MV-4-11 (cell line): Measurements from ENCODE around the gene CFAP61.
A peak's percentile ranks its signal among the peaks of the same experiment; 100 is the strongest.
"Not testable (repeated sequence)": the region's sequence is repeated elsewhere in the genome, so short reads cannot be mapped to it uniquely, and the experiment has no call there.

Source experiments
- DNase-seq: peaks from one replicate; lab custom pipeline; 2025; lab: John Stamatoyannopoulos, UW

Gene CFAP61

DNA sequence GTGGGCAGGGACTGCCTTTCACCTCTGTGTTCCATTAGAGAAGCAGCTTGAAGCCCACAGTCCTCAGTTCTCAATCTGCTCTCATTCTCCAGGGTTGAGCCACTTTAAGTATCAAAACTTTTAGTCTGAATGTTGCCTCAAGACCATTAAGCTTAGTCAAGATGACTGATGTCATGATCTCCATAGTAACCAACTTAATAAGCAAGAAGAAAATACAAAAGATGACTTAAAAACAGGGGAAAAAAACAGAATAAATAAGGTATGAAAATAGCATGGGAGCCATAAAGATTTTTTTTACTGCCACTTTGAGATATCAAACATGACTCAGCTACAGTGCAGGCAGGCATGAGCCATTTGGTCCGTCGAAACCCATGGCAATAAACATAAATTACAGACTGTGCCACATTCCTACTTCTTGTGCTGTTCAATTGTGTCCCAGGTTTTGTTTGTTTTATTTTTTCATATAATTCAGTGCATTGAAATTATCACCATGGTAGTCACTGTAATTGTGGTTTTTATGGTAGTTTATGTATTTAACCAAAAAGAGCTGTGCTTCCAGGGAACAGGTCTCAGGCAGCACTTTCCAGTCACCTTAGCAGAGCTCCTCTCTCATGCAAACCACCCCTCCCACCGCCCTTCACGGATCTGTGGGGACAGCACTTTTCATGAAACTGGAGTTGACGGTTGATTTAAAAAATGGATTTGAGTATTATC lies 159.1 kb downstream of the CFAP61 start:
- no peak for DNase-seq

GRCh38 chr20:20211988-20212518 lies 159.7 kb downstream of the CFAP61 start:
- no peak for DNase-seq

DNA sequence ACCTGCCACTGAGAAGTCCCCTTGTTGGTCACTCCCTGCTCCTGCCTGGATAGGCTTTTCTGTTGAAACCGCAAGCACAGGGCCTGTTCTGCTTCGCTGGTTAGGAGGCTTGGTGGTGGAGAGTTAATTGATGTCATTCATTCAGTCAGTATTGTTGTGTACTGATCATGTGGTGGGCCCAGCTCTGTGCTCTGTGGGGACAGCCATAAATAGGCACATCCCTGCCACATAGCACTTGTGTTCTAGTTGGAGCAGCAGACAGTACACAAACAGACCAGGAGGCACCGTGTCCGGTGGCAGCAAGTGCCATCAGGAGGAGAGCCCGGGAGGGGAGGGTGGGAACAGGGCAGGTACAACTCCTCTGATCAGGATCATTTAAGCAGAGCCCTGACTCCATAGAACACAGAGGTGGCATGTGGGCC lies 160.4 kb downstream of the CFAP61 start:
- no peak for DNase-seq

DNA sequence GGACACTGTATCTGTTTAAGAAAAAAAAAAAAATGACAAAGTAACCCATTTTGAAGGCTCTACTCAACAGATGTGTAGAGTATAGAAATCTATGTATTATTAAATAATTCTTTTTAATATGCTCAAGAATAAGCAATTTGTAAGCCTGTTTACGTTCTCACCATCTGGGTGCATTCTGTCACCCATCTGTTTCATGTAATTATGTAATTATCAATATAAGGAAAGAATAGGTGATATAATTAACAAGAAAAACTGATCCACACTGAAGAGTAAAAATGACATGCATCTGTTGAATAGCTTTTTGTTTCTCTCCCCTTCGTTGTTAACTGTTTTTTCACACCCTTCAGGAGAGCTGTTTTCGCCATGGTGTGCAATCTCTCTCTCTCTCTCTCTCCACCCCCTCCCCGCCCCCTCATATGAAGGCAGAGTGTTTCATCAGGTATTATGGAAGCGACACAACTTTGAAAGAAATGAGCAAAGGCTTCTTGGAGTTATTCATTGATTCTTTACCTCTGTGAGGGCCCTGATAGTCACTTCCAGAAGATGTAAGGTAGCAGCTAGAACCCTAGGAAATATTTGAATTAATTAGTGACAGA lies 161.3 kb downstream of the CFAP61 start:
- no peak for DNase-seq

DNA sequence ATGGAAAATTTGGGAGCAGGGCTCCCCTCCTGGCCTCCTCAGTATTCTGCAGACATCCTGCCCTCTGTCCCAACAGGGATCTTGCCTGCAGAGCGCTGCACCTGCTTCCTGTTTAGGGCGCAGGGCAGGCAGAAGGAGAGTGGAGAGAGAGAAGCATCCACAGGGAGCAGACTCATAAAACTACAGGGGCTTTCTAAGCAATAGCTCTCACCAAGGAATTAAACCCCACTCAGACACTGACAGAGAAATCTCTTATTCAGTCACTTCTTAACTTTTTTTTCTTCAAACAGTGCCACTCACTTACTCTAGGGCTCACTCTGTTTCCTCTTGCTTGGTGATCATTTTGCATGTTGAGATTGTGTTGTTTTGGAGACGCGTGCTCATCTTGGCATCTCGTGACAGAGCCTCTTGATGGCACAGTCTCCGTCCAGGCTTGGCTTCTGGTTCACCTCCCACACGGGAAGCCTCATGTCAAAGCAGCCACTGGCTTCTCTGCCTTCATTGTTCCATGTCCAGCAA lies 162.5 kb downstream of the CFAP61 start:
- DNase-seq, result no peak

DNA sequence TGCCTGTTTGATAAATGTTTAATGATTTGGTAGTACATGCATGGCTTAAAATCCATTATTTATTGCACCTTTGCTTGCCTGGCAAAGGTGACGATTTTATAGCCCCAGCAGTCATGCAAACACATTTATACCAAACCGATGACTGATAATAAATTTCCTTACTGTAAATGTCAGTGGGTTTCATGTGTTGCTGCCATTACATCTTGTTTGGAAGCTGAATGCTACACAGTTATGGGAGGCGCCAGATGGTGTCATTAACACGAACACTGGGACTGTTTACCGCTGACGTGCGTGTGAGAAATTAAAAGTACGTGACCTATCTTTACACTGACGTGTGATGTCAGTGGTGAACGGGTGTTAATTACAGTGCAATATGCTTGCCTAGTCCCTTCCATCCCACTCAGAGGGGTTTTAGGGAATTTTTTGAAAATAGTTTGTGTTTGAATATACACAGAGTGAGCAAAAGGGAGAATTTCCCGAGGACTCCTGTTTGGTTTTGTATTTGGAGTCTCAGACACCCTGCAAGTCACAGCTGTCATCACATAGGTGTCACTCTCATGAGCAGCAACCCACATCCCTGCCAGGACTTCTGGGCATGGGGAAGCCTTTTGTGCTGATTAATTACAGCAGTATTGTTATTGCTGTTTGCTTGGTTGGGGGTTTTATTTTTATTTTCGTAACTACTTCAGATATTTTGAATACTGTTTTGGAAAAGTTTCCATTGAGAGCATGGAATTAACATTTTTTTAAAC lies 163.8 kb downstream of the CFAP61 start:
- no peak for DNase-seq

DNA sequence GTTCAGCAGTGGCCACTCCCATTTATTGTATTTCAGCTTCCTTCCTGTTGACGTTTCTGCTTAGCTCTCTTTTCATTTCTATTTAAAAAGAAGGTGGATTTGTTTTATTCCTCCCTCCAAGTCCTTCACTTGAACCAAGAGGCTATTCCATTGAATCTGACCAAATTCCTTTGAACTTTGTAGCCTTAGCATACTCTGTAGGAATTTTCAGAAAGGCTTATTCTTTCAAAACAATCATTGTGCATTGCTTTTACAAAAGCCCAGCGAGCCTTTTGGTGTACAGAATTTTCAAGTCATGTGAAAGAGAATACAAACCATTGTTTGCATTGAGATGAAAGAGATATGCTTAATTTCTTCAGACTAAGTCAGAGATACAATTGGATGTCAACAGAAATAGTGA lies 164.6 kb downstream of the CFAP61 start:
- DNase-seq, result no peak

DNA sequence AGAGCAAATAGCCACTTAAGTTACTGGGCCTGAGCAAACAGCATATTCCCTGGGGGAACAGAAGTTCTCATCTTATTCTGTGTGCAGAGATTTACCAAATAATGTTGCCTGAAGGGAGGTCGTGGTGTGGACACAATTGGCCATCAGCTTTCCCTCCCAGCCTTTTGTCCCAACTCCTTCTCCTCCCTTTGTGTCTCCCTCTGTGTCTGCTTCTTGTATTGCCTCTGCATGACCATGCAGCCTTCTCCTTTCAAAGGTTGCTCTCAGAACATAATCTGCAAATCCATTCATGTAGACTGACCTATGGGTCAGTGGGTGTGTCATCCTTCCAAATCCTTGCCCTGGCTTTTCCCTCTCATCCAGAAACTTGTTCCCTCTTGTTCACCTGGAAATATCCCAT lies 165.3 kb downstream of the CFAP61 start:
- DNase-seq, result no peak

- not testable (repeated sequence) for DNase-seq
Observed at GRCh38 chr20:20218106-20218505, 165.8 kb downstream of the CFAP61 start.

- DNase-seq, result no peak
Observed at GRCh38 chr20:20219016-20219415, 166.7 kb downstream of the CFAP61 start.

GRCh38 chr20:20220134-20220533 lies 167.8 kb downstream of the CFAP61 start:
- DNase-seq, result no peak

GRCh38 chr20:20223981-20224380 lies 171.6 kb downstream of the CFAP61 start:
- DNase-seq, result no peak

DNA sequence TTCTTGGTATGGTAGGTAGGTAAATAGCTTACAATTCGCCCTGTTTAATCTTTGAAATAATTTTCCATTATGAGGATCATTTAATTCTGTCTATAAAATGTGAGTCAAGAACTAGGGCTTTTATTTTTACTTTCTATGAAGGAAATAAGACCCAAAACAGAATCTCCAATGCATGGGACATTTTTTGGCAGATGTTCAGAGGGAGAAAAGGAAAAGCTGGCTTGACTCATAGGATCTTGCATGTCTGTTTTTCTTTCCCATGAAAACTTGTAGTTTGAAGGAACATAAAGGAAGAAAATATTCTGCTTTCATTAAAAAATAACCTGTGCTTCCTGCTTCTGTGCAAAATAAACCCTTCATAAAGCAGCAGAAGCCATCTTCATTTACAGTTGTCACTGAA lies 172.5 kb downstream of the CFAP61 start:
- no peak for DNase-seq

- DNase-seq, result no peak
Observed at GRCh38 chr20:20225325-20226043, 173.2 kb downstream of the CFAP61 start.

DNA sequence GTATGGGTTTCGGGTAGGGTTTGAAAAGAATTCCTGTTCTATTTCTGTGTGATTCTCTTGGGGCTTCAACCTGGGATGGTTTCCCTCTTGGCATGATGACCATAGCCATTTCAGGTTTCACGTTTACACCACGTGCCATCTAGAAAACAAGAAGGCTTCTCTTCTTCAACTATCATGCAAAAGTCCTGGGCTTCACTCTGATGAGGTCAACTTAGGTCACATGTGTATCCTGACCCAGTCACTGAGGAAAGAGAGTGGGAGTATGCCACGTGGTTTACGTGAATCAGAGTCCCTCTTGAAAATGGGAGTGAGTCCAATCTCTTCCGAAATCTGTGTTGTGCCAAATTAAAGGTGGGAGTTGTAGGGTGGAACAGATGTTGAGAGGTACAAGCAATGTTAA lies 174.2 kb downstream of the CFAP61 start:
- no peak for DNase-seq

DNA sequence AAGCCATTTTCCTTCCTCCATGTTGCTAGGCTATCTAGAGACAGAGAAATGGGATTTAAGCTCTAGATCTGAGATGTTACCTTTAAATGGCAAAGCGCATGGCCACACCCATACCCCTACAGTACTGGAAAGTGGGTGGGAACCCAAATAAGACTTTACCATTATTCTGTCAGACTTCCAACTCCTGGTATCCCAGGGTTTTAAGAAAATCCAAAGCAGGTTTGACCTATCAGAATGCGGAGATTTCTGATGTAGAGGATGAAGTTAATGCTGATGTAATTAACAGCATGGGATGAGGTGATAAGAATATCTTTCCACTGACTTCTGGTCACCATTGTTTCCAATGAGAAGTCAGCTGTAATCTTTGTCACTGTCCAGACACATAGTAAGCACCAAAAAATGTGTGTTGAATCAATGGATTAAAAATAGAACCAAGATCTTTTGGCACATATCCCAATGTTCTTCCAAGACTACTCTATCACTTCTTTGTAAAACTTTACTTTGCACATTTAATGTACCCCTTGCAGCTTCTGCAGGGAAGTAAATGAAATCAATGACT lies 174.8 kb downstream of the CFAP61 start:
- DNase-seq, result no peak

- DNase-seq, result no peak
Observed at GRCh38 chr20:20228351-20228750, 176.0 kb downstream of the CFAP61 start.

- peak; percentile 26 for DNase-seq
Observed at GRCh38 chr20:20229595-20229994, 177.3 kb downstream of the CFAP61 start.

GRCh38 chr20:20230741-20231140 lies 178.4 kb downstream of the CFAP61 start:
- DNase-seq, result no peak

DNA sequence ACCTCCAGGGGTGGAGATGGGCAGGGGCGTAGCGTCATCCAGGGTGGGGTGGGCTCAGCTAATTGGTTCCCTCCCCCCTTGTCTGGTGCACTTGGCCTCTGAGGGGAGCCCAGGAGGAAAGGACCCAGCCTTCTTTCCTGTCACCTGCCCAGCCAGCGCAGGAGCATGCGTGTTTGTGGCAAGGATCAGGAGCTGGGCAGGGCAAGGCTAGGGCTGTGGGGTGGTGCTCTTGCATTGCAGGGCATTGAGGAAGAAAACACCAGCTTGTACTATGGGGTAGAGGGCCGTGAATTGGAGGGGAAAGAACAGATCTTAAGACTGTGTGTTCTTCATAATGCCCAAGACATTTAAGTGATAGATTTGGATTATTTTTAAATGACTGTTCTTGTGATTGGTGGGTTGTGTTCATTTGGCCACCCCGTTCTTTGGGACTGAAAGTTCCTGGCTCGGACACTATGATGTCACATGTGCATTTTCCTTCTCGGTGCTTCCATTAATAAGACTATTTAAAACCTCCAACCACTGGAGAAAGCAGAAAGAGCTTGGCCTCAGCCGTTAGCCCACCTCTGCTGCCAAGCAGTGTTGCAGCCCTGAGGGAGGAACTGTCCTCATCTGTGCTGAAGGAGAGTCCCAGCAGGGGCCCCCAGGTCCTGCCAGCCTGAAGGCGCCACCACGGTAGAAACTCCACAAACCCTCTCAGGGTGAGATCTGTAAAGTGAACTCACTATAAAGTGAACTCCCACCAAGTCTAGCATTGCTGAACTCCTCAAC lies 179.4 kb downstream of the CFAP61 start:
- DNase-seq, result peak; percentile 15

GRCh38 chr20:20233041-20233514 lies 180.7 kb downstream of the CFAP61 start:
- peak; percentile 88 for DNase-seq
